ENCODE data around the gene SYCP2L. TPM values are rescaled to one million over a fixed set of nuclear protein-coding genes. Genes with fewer than 3 reads are reported as not detected.

The SYCP2L gene
- total RNA-seq, 1 experiment from 2014 or later: 4.9 TPM

- no peak overlapping the region for H2AFZ ChIP-seq (ENCODE audit: low read depth, low read length, poor library complexity, severe bottlenecking)
- no peaks in the 10 kb centered on the region for H3K4me1 ChIP-seq (ENCODE audit: control insufficient read depth in 1 of 2, insufficient read depth in 2 of 2, low read length in 2 of 2)
- H3K27ac ChIP-seq (ENCODE audit: low read depth, low read length): no peak overlapping the region
- TF ChIP-seq TCF7L2 (IDR thresholded peaks at IDR 0.05; ENCODE audit: borderline replicate concordance, extremely low read depth, insufficient read depth, insufficient read length) (no peak), ZNF274 (IDR thresholded peaks at IDR 0.05; ENCODE audit: low read depth, low read length) (no peak), EZH2 (IDR thresholded peaks at IDR 0.05) (no peak), POLR2A (IDR thresholded peaks at IDR 0.05; ENCODE audit: borderline replicate concordance, extremely low read depth, insufficient read depth, insufficient read length) (no peak), JUND (IDR thresholded peaks at IDR 0.05) (no peak)
- H3K9ac ChIP-seq (ENCODE audit: low read length): no peak overlapping the region
- ChIA-PET POLR2A (no interaction called here), CTCF (interaction anchor here (1.4 kb wide), 1 partner anchor 25 kb away, joined by 3 read pairs; no protein-coding TSS in a partner anchor), RAD21 (ENCODE audit: low non-redundant PET in 1 of 2, low total read pairs in 2 of 2, uncharacterized antibody in 2 of 2, unreplicated experiment in 2 of 2) (no interaction called here)
- ATAC-seq: no peak
- H3K4me2 ChIP-seq (ENCODE audit: low read length): no peak overlapping the region
- H3K79me2 ChIP-seq (ENCODE audit: insufficient read depth, low read length): no peaks in the 10 kb centered on the region
- no peak for DNase-seq (ENCODE audit: low read depth, low spot score)
- intact Hi-C loops (cut with micrococcal nuclease): loop anchor here (10.0 kb wide), 1 partner anchor 285 kb away; no protein-coding TSS in a partner anchor
- no peaks in the 10 kb centered on the region for H3K36me3 ChIP-seq (ENCODE audit: control insufficient read depth in 1 of 2, insufficient read depth in 2 of 2, low read length in 2 of 2)
- no peaks in the 10 kb centered on the region for H3K9me2 ChIP-seq (ENCODE audit: insufficient read depth)
- no TSS peak for BruUV-seq (replicated peaks)
- H4K20me1 ChIP-seq (ENCODE audit: insufficient read depth): no peaks in the 10 kb centered on the region
- H3K4me3 ChIP-seq (replicated peaks in 1 of 2; ENCODE audit: low read depth in 1 of 2, low read length in 2 of 2): no peak overlapping the region
- no peaks in the 10 kb centered on the region for H3K27me3 ChIP-seq (ENCODE audit: insufficient read depth, low read length)
- no peaks in the 10 kb centered on the region for H3K9me3 ChIP-seq (ENCODE audit: control insufficient read depth in 1 of 2, insufficient read depth in 1 of 2, low read depth in 1 of 2, low read length in 2 of 2)
Measured at GRCh38 chr6:10979603-10980002, 92.8 kb downstream of the SYCP2L start.

DNA sequence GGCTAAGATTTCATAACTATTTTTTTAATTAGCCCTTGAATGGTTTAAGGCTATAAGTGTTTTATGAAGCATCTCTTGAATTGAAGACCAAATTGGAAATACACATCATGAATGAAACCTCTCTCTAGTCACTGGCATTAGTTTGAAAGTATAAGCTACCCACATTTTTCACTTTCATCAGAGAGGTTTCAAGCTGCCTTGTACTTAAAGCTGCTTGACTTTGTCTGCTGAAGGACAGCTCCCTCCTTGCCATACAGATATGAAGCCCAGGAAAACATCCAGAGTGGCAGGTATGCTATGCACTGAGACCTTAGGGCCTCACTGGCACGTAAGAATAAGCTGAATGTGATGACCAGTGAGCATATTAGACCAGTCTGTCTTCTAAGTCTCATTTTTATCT, 94.6 kb downstream of the SYCP2L start:
- BruUV-seq (replicated peaks): no TSS peak
- RAD21 ChIA-PET (ENCODE audit: low non-redundant PET in 1 of 2, low total read pairs in 2 of 2, uncharacterized antibody in 2 of 2, unreplicated experiment in 2 of 2): no interaction called here
- TF ChIP-seq JUND (IDR thresholded peaks at IDR 0.05) (no peak), ZNF274 (IDR thresholded peaks at IDR 0.05; ENCODE audit: low read depth, low read length) (no peak), POLR2AphosphoS5 (IDR thresholded peaks at IDR 0.05; ENCODE audit: low read depth, low read length) (no peak), YY1 (IDR thresholded peaks at IDR 0.05; ENCODE audit: extremely low read depth, insufficient replicate concordance, low read depth, low read length) (no peak), ZFX (IDR thresholded peaks at IDR 0.05) (no peak), SP1 (IDR thresholded peaks at IDR 0.05; ENCODE audit: low read depth) (no peak), EGR1 (IDR thresholded peaks at IDR 0.05; ENCODE audit: low read depth) (no peak), RAD21 (IDR thresholded peaks at IDR 0.05; ENCODE audit: low read depth) (no peak), ELF1 (IDR thresholded peaks at IDR 0.05; ENCODE audit: borderline replicate concordance, low read depth) (no peak), CTCF (IDR thresholded peaks at IDR 0.05 in 2 of 3, conservative IDR thresholded peaks at IDR 0.05 in 1 of 3; ENCODE audit: borderline replicate concordance in 1 of 3, insufficient read depth in 1 of 3, low read depth in 2 of 3, low read length in 2 of 3) (no peak), EZH2phosphoT487 (IDR thresholded peaks at IDR 0.05; ENCODE audit: borderline replicate concordance) (no peak)
- TF ChIP-seq, protein P1, sequence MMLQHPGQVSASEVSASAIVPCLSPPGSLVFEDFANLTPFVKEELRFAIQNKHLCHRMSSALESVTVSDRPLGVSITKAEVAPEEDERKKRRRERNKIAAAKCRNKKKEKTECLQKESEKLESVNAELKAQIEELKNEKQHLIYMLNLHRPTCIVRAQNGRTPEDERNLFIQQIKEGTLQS (IDR thresholded peaks at IDR 0.05): no peak
- TF ChIP-seq, protein P2, sequence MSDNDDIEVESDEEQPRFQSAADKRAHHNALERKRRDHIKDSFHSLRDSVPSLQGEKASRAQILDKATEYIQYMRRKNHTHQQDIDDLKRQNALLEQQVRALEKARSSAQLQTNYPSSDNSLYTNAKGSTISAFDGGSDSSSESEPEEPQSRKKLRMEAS (IDR thresholded peaks at IDR 0.05): no peak

More for the DNA sequence above, 94.6 kb downstream of the SYCP2L start:
- intact Hi-C loops (cut with micrococcal nuclease): loop anchor here (10.0 kb wide), 1 partner anchor 283 kb away; no protein-coding TSS in a partner anchor
- H3K27me3 ChIP-seq (ENCODE audit: insufficient read depth, low read length): no peaks in the 10 kb centered on the region
- H3K79me2 ChIP-seq (ENCODE audit: insufficient read depth, low read length): no peaks in the 10 kb centered on the region
- CTCF ChIA-PET: no interaction called here
- H3K4me2 ChIP-seq (ENCODE audit: low read length): no peak overlapping the region
- no peak overlapping the region for H3K9ac ChIP-seq (ENCODE audit: low read length)
- H3K9me2 ChIP-seq (ENCODE audit: insufficient read depth): no peaks in the 10 kb centered on the region
- no peaks in the 10 kb centered on the region for H4K20me1 ChIP-seq (ENCODE audit: insufficient read depth)
- no peak overlapping the region for H3K27ac ChIP-seq (ENCODE audit: low read depth, low read length)
- no peak overlapping the region for H2AFZ ChIP-seq (ENCODE audit: low read depth, low read length, poor library complexity, severe bottlenecking)
- H3K36me3 ChIP-seq (ENCODE audit: control insufficient read depth in 1 of 2, insufficient read depth in 2 of 2, low read length in 2 of 2): no peaks in the 10 kb centered on the region
- no peaks in the 10 kb centered on the region for H3K4me1 ChIP-seq (ENCODE audit: control insufficient read depth in 1 of 2, insufficient read depth in 2 of 2, low read length in 2 of 2)
- DNase-seq (ENCODE audit: low read depth, low spot score): no peak
- H3K9me3 ChIP-seq (ENCODE audit: control insufficient read depth in 1 of 2, insufficient read depth in 1 of 2, low read depth in 1 of 2, low read length in 2 of 2): no peaks in the 10 kb centered on the region
- POLR2A ChIA-PET: no interaction called here
- no peak for ATAC-seq
- H3K4me3 ChIP-seq (replicated peaks in 1 of 2; ENCODE audit: low read depth in 1 of 2, low read length in 2 of 2): no peak overlapping the region
